C4-2B (cell line): ENCODE data around the gene NOXO1.
A peak's percentile ranks its signal among the peaks of the same experiment; 100 is the strongest.

ENCODE experiments used
- H3K27ac ChIP-seq: fragments of 450-650 bp; 2 replicates; pipeline ENCODE4 v1.5.1; 2017
- CTCF ChIP-seq: fragments of 450-650 bp; conservative IDR thresholded peaks from 2 replicates; pipeline ENCODE4 v1.5.1; 2017; ENCODE audit warnings: mild to moderate bottlenecking
- ZFX ChIP-seq: fragments of 450-650 bp; IDR thresholded peaks from 2 replicates; pipeline ENCODE4 v1.6.1; 2017

Gene NOXO1

GRCh38 chr16:1965396-1966001 lies 15.8 kb downstream of the NOXO1 start:
- peak overlapping the region; percentile 97 for H3K27ac ChIP-seq
- TF ChIP-seq ZFX: no peak
- no peak for TF ChIP-seq CTCF

- H3K27ac ChIP-seq: peak within 1 kb of the TSS; percentile 97
- TF ChIP-seq CTCF (no peak), ZFX (peak; percentile 75)
Measured at GRCh38 chr16:1964506-1965395, 16.5 kb downstream of the NOXO1 start, which contains the start of gene RPS2. Gene RPS2, minus strand, starts transcription at chr16:1964826. Its CDS starts 201 bp downstream, at chr16:1964625.

- peak overlapping the region; percentile 97 for H3K27ac ChIP-seq
- no peak; the same call in 1 of the 2 replicates for TF ChIP-seq CTCF
- TF ChIP-seq ZFX: no peak
Measured at GRCh38 chr16:1963806-1964505, 17.3 kb downstream of the NOXO1 start.

GRCh38 chr16:1962161-1963153 lies 18.8 kb downstream of the NOXO1 start:
- H3K27ac ChIP-seq: peak overlapping the region; percentile 97

GRCh38 chr16:1961651-1962067 lies 19.6 kb downstream of the NOXO1 start:
- TF ChIP-seq CTCF: no peak
- TF ChIP-seq ZFX: no peak; the same call in 1 of the 2 replicates
- H3K27ac ChIP-seq: peak overlapping the region; percentile 97

GRCh38 chr16:1960665-1961630 lies 20.3 kb downstream of the NOXO1 start:
- peak overlapping the region; percentile 97 for H3K27ac ChIP-seq
- peak; percentile 18; the same call in 1 of the 2 replicates for TF ChIP-seq ZFX
- TF ChIP-seq CTCF: no peak
